Measurements from ENCODE around the gene ENTREP3.
"Not testable (repeated sequence)": the region's sequence is repeated elsewhere in the genome, so short reads cannot be mapped to it uniquely, and the experiment has no call there.

ENTREP3 gene

GRCh38 chr1:155250633-155251449 is 4.4 kb downstream of the ENTREP3 start:
- peak; percentile 84 for DNase-seq (ENCODE audit: low read depth)

GRCh38 chr1:155250246-155250632 is 5.0 kb downstream of the ENTREP3 start:
- no peak for DNase-seq (ENCODE audit: low read depth)

DNA sequence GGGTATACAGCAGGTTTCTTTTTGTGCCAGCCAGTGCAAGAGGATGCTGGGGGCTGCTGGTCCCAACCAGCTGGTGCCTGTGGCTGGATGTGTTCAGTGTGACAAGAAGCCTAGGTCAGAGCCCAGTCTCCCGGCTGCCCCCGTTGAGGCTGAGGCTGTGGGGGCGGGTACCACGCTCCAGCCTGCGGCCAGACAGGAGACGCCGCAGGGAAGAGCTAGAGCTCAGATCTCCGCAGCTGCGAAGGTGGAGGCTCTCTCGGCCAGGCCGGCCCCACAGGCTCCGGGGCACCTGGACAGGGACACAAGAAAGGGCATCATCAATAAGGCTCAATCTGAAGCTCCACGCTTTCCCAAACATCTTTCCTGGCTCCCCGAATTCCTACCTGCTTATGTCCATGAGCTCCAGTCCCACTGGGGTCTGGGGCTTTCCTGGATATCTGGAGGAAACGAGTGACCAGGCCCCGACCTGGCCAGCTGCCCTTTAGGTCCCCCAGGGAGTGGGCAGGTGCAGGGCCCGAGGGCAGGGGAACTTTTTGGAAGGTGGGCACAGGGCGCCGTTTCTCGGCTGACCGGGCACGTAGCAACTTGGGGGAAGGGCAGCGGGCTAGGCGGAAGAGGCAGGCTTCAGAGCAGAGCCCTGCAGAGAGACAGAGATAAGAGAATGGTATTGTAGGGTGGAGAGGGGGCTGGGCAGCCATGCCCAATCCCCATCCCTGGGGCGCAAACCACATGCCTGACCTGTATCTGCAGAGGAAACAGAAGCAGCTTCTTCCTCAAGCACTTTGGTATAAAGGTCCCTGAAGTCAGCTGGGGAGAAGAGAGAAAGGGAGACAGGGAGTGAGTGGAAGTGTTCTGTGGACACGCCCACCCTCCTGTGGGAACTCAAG is 7.4 kb downstream of the ENTREP3 start:
- no peak for DNase-seq (ENCODE audit: low read depth)

- DNase-seq (ENCODE audit: low read depth), result not testable (repeated sequence)
Measured at GRCh38 chr1:155246796-155247195, 8.5 kb downstream of the ENTREP3 start.

DNA sequence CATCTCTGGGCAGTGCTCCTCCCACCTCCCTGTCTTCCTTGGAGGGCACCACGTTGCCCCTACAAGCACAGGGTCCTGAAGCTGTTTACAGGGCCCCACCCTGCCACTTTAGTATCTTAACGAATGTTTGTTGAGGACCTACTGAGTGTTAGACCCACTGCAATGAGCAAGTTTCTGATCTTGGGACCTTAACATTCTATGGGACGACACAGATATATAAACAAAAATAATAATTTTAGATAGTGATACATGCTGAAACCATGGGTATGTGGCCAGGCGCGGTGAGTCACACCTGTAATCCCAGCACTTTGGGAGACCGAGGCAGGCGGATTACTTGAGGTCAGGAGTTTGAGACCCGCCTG is 10.1 kb downstream of the ENTREP3 start:
- no peak for DNase-seq (ENCODE audit: low read depth)

GRCh38 chr1:155244368-155245162 is 10.7 kb downstream of the ENTREP3 start:
- DNase-seq (ENCODE audit: low read depth), result peak; percentile 99

- no peak for DNase-seq (ENCODE audit: low read depth)
Measured at GRCh38 chr1:155242805-155243358, 12.4 kb downstream of the ENTREP3 start.

DNA sequence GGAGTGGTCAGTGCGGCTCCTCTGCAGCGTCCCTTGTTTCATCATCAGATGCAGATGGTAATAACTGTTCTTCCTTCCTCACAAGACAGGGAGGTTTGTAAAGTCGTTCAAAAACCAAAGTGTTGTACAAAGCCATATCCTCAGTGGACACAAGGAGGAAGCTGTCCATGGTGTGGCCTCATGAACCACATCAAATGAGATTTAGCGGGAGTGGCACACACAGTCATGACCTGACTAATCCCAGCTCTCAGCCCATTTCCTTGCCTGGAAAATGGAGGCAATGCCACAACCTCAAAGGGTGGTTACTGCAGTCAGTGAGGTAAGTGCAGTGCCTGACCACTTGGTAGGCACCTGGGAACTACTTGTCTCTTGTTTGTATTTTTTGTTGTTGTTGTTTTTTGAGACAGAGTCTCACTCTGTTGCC is 13.4 kb downstream of the ENTREP3 start:
- DNase-seq (ENCODE audit: low read depth), result no peak

GRCh38 chr1:155241069-155241679 is 14.1 kb downstream of the ENTREP3 start:
- peak; percentile 66 for DNase-seq (ENCODE audit: low read depth)

DNA sequence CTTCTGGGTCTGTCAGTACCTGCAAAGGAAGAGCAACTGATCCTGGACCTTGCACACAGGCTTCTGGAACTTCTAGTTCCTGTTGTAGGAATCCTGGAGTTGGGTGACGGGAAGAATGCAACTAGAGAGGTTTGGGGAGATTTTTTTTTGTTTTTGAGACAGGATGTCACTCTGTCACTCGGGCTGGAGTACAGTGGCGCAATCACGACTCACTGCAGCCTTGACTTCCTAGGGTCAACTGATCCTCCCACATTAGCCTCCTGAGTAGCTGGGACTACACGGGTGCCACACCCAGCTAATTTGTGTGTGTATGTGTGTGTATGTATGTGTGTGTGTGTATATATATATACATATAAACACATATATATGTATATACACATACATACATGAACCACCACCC is 18.8 kb downstream of the ENTREP3 start:
- no peak for DNase-seq (ENCODE audit: low read depth)

DNA sequence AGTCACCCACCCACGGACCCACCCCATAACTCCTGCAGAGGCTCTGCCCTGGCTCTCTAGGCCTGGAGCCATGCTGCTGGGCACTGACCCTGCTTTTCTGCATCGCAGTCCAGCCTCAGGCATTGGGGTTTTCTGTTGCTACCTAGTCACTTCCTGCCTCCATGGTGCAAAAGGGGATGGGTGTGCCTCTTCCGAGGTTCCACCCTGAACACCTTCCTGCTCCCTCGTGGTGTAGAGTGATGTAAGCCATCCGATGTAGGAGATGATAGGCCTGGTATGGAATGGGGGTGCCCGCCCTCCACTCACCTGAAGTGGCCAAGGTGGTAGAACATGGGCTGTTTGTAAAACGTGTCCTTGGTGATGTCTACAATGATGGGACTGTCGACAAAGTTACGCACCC is 19.9 kb downstream of the ENTREP3 start:
- not testable (repeated sequence) for DNase-seq (ENCODE audit: low read depth)

- not testable (repeated sequence) for DNase-seq (ENCODE audit: low read depth)
Measured at GRCh38 chr1:155233502-155233901, 21.8 kb downstream of the ENTREP3 start.

DNA sequence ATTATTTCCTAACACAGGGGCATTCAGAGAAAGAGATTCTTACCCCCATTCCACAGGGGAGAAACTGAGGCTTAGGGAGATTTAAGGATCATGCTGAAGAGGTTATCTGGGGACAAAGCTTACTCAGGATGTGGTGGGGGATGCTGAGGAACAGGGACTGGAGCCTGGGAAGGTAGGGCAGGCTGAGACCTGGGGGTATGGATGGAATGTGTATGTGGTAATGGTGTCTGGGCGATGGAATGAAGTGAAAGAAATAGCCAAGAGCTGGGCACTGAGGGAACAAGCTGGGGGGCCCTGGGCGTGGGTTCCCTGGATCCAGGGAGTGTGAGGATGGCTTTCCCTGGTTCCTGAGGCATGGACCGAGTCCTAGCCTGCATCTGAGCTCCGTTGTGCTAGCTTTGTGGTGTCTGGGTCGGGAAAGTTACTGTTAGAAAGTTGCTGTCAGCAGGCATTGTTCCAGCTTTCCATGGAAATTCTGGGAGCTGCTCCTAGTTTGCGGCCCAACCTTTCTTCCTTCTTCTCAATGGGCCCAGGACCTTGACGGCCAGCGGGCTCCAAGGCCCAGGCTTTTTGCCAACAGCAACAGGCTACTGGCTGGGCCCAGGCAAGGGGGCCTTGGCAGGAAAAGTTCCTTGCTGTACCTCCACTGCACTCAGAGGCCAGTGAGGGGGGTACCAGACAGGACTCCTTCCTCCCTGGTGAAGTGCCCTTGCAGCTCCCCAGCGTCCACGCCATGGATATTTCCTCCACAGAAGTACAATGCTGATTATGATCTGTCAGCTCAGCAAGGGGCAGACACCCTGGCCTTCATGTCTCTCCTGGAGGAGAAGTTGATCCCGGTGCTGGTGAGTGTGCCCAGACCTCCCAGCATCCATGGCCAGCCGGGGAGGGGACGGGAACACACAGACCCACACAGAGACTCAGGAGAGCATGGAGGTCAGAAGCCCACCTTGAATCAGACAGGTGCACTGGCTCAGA is 23.0 kb downstream of the ENTREP3 start:
- not testable (repeated sequence) for DNase-seq (ENCODE audit: low read depth)

GRCh38 chr1:155231302-155231701 is 24.0 kb downstream of the ENTREP3 start:
- not testable (repeated sequence) for DNase-seq (ENCODE audit: low read depth)

DNA sequence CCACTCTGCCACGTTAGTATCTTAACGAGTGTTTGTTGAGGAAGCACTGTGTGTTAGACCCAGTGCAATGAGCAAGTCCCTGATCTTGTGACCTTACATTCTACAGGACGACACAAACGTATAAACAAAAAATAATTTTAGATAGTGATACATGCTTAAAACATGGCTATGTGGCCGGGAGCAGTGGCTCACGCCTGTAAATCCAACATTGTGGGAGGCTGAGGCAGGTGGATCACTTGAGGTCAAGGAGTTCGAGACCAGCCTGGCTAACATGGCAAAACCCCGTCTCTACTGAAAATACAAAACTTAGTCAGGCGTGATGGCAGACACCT is 27.2 kb downstream of the ENTREP3 start:
- DNase-seq (ENCODE audit: low read depth), result no peak

GRCh38 chr1:155227261-155228095 is 27.8 kb downstream of the ENTREP3 start:
- peak; percentile 99 for DNase-seq (ENCODE audit: low read depth)

DNA sequence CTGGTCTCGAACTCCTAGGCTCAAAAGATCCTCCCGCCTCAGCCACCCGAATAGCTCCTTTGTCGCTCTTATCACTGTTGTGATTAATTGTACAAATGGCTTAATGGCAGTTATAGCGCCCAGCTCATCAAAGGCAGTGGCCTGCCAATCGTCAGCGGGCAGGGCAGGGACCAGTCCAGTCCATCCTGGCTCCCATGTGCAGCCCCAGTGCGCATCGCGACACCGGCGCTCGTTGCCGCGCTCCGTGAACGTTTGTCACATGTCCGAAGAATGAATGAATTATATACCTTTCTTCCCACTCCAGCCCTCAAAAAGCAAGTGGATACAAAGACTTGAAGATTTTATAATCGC is 28.4 kb downstream of the ENTREP3 start:
- no peak for DNase-seq (ENCODE audit: low read depth)

DNA sequence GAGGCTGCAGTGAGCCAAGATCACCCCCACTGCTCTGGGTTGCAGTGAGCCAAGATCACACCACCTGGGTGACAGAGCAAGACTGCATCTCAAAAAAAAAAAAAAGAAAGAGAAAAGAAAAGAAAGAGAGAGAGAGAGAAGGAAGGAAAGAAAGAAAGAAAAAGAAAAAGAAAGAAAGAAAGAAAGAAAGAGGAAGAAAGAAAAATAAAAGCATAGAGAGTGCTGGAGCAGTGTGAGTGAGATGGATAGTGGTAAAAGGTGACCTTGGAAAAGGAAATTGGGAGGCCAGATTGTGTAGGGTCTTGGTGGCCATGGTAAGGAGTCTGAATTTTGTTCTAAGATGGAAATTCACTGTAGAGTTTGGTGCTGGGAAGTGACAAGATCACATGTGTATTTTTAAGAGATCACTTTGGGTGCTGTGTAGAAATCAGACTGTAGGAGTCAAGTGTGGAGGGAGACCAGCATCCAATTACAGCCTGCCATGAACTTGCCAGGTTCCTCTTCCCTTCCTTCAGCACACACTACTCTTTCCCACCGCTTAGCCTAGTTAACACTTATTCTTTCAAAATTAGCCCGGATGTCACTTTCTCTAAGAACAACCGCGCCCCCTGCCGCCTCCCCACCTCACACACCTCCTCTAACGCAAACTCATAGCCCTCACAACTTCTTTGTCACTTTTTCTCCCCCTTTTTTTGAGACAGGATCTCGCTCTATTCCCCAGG is 28.9 kb downstream of the ENTREP3 start:
- DNase-seq (ENCODE audit: low read depth), result peak; percentile 67

DNA sequence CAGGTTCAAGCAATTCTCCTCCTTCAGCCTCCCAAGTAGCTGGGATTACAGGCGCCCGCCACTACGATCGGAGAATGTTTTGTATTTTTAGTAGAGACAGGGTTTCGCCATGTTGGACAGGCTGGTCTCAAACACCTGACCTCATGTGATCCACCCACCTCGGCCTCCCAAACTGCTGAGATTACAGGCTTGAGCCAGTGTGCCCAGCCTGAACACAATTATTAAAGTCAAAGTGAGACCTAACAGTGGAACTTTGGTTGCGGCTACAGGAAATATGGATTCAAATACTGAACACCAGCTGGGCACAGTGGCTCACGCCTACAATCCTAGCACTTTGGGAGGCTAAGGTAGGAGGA is 29.9 kb downstream of the ENTREP3 start:
- not testable (repeated sequence) for DNase-seq (ENCODE audit: low read depth)

Data from fibroblast of the conjunctiva (primary cell).